ENCODE data around the gene UCK1.

DNA sequence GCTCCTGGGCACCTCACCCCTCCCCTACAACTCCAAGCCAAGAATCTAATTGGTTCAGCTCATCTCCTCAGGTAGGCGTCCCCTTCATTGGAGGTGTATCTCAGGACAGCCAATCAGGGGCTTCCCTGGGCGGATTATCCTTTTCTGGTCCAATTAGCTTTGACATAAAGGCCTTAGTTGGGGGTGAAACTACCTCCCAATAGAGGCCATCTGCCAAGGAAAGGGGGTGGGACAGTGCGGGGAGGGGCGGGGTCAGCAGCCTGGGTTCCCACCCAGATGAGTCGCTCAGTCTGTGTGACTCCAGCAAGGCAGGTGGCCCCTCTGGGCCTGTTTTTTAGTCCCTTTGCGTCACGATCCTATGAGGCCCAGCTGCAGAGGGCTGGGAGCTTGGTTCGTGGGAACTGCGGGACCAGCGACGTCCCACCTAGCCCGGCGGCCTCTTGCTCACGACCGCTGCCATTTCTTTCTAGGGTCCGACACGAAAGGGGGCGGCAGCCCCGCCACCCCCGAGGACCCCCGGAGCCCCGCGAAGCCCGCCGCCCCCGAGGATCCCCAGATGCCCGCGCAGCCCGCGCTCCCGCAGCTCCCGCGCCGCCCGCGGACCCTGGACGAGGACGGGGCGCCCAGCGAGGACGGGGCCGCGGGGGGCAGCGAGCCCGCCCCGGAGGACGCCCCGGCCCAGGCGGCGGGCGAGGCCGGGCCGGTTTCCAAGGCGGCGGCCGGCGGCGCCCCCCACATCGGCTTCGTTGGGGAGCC lies 23.2 kb upstream of the UCK1 start:
- TF ChIP-seq, protein P1, sequence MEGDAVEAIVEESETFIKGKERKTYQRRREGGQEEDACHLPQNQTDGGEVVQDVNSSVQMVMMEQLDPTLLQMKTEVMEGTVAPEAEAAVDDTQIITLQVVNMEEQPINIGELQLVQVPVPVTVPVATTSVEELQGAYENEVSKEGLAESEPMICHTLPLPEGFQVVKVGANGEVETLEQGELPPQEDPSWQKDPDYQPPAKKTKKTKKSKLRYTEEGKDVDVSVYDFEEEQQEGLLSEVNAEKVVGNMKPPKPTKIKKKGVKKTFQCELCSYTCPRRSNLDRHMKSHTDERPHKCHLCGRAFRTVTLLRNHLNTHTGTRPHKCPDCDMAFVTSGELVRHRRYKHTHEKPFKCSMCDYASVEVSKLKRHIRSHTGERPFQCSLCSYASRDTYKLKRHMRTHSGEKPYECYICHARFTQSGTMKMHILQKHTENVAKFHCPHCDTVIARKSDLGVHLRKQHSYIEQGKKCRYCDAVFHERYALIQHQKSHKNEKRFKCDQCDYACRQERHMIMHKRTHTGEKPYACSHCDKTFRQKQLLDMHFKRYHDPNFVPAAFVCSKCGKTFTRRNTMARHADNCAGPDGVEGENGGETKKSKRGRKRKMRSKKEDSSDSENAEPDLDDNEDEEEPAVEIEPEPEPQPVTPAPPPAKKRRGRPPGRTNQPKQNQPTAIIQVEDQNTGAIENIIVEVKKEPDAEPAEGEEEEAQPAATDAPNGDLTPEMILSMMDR (IDR thresholded peaks at IDR 0.05; ENCODE audit: low read depth, low read length) = no peak
- no peak for TF ChIP-seq EZH2phosphoT487 (IDR thresholded peaks at IDR 0.05; ENCODE audit: low read depth)

All from OCI-LY3 (cell line).